Measurements from ENCODE around the gene EFNA3. TPM values are rescaled to one million over a fixed set of nuclear protein-coding genes. Genes with fewer than 3 reads are reported as not detected.

The EFNA3 gene
- total RNA-seq, 1 donor from 2014 or later = 1.3 TPM

GRCh38 chr1:155048449-155049334 lies 29.9 kb upstream of the EFNA3 start:
- DNase-seq (ENCODE audit: low read depth in 2 of 2) = no peak

- DNase-seq (ENCODE audit: low read depth in 2 of 2) = no peak
Observed at GRCh38 chr1:155049651-155050559, 28.7 kb upstream of the EFNA3 start.

- DNase-seq (ENCODE audit: low read depth in 2 of 2) = peak; percentile 55 to 83
Observed at GRCh38 chr1:155050560-155051341, 27.9 kb upstream of the EFNA3 start, which contains the start of gene ADAM15. Gene ADAM15, plus strand, starts transcription at chr1:155051316. Its CDS starts 71 bp downstream, at chr1:155051387.

- peak in 1 of 2 donors; percentile 17 for DNase-seq (ENCODE audit: low read depth in 2 of 2)
Observed at GRCh38 chr1:155051342-155051776, 27.3 kb upstream of the EFNA3 start.

GRCh38 chr1:155051777-155052398 lies 26.7 kb upstream of the EFNA3 start:
- peak in 1 of 2 donors; percentile 53 for DNase-seq (ENCODE audit: low read depth in 2 of 2)

- DNase-seq (ENCODE audit: low read depth in 2 of 2) = peak in 1 of 2 donors; percentile 77
Observed at GRCh38 chr1:155052439-155053395, 25.9 kb upstream of the EFNA3 start.

- no peak for DNase-seq (ENCODE audit: low read depth in 2 of 2)
Observed at GRCh38 chr1:155053531-155054105, 25.0 kb upstream of the EFNA3 start.

- no peak for DNase-seq (ENCODE audit: low read depth in 2 of 2)
Observed at GRCh38 chr1:155057104-155057503, 21.5 kb upstream of the EFNA3 start.

GRCh38 chr1:155057788-155058211 lies 20.8 kb upstream of the EFNA3 start:
- no peak for DNase-seq (ENCODE audit: low read depth in 2 of 2)

- no peak for DNase-seq (ENCODE audit: low read depth in 2 of 2)
Observed at GRCh38 chr1:155060736-155061135, 17.9 kb upstream of the EFNA3 start.

GRCh38 chr1:155061381-155062150 lies 17.1 kb upstream of the EFNA3 start:
- DNase-seq (ENCODE audit: low read depth in 2 of 2) = peak; percentile 60 to 75

GRCh38 chr1:155062151-155062686 lies 16.4 kb upstream of the EFNA3 start:
- DNase-seq (ENCODE audit: low read depth in 2 of 2) = no peak

- no peak for DNase-seq (ENCODE audit: low read depth in 2 of 2)
Observed at GRCh38 chr1:155062702-155063411, 15.8 kb upstream of the EFNA3 start.

GRCh38 chr1:155063550-155064110 lies 15.0 kb upstream of the EFNA3 start, which contains the start of gene EFNA4:
Gene EFNA4, plus strand, starts transcription at chr1:155063740. Its CDS starts 84 bp downstream, at chr1:155063824.
- peak; percentile 72 to 92 for DNase-seq (ENCODE audit: low read depth in 2 of 2)

- DNase-seq (ENCODE audit: low read depth in 2 of 2) = peak in 1 of 2 donors; percentile 59
Observed at GRCh38 chr1:155064111-155064831, 14.4 kb upstream of the EFNA3 start.

- DNase-seq (ENCODE audit: low read depth in 2 of 2) = no peak
Observed at GRCh38 chr1:155064832-155065429, 13.7 kb upstream of the EFNA3 start.
